NCI-H510A (cell line): ENCODE data around the gene WIPI1.
A peak's percentile ranks its signal among the peaks of the same experiment; 100 is the strongest.
"Not testable (repeated sequence)": the region's sequence is repeated elsewhere in the genome, so short reads cannot be mapped to it uniquely, and the experiment has no call there.

Experiments
- DNase-seq: peaks from one replicate; lab custom pipeline; 2025; lab: John Stamatoyannopoulos, UW

Gene WIPI1

GRCh38 chr17:68413597-68414560 is 43.4 kb downstream of the WIPI1 start:
- not testable (repeated sequence) for DNase-seq

GRCh38 chr17:68407656-68408055 is 49.6 kb downstream of the WIPI1 start:
- not testable (repeated sequence) for DNase-seq

- not testable (repeated sequence) for DNase-seq
Observed at GRCh38 chr17:68403837-68404236, 53.5 kb downstream of the WIPI1 start.

- no peak for DNase-seq
Observed at GRCh38 chr17:68403122-68403521, 54.2 kb downstream of the WIPI1 start.

- DNase-seq = no peak
Observed at GRCh38 chr17:68401288-68401687, 56.0 kb downstream of the WIPI1 start.

- no peak for DNase-seq
Observed at GRCh38 chr17:68400404-68400735, 56.9 kb downstream of the WIPI1 start.

- no peak for DNase-seq
Observed at GRCh38 chr17:68399638-68400403, 57.5 kb downstream of the WIPI1 start.

GRCh38 chr17:68398691-68399637 is 58.3 kb downstream of the WIPI1 start:
- peak; percentile 65 for DNase-seq

GRCh38 chr17:68397108-68397536 is 60.2 kb downstream of the WIPI1 start:
- DNase-seq = no peak

- DNase-seq = no peak
Observed at GRCh38 chr17:68396226-68397107, 60.8 kb downstream of the WIPI1 start.

- DNase-seq = no peak
Observed at GRCh38 chr17:68394608-68395331, 62.5 kb downstream of the WIPI1 start.

- DNase-seq = no peak
Observed at GRCh38 chr17:68391561-68392268, 65.6 kb downstream of the WIPI1 start.

GRCh38 chr17:68390888-68391545 is 66.3 kb downstream of the WIPI1 start:
- DNase-seq = no peak

- no peak for DNase-seq
Observed at GRCh38 chr17:68389041-68389440, 68.3 kb downstream of the WIPI1 start.

GRCh38 chr17:68387435-68388218 is 69.7 kb downstream of the WIPI1 start:
- no peak for DNase-seq

GRCh38 chr17:68385490-68386215 is 71.6 kb downstream of the WIPI1 start:
- DNase-seq = no peak

- DNase-seq = no peak
Observed at GRCh38 chr17:68384941-68385340, 72.4 kb downstream of the WIPI1 start.
